ENCODE measurements around the gene CFAP299. TPM values are rescaled to one million over a fixed set of nuclear protein-coding genes. Genes with fewer than 3 reads are reported as not detected.

Gene CFAP299
- total RNA-seq, 2 experiments from 2014 or later, result 0.63 to 3.7 TPM

GRCh38 chr4:80967346-80967745 is 631.8 kb downstream of the CFAP299 start:
- Histone ChIP-seq H3K36me3 (ENCODE audit: insufficient read depth, low read length) (no peaks in the 10 kb centered on the region; the same call in 1 of the 2 replicates), H2AFZ (ENCODE audit: low read length) (peak overlapping the region; percentile 15; the same call in 1 of the 2 replicates), H3K27ac (ENCODE audit: low read depth, low read length, poor library complexity, severe bottlenecking) (no peak overlapping the region), H4K20me1 (ENCODE audit: insufficient read depth, low read length) (no peaks in the 10 kb centered on the region), H3K79me2 (ENCODE audit: insufficient read depth, low read depth, low read length) (no peaks in the 10 kb centered on the region), H3K4me1 (ENCODE audit: insufficient read depth, low read length, poor library complexity, severe bottlenecking) (no peaks in the 10 kb centered on the region), H3K9me2 (ENCODE audit: insufficient read depth, low read length) (no peaks in the 10 kb centered on the region), H3K4me3 (ENCODE audit: low read depth, low read length, poor library complexity, severe bottlenecking) (no peak overlapping the region), H3K9me3 (ENCODE audit: low read length) (peaks cover 5% of the 10 kb centered on the region; the same call in 1 of the 2 replicates), H3K4me2 (ENCODE audit: low read length) (no peak overlapping the region)
- no TSS peak for BruUV-seq (replicated peaks)
- intact Hi-C loops (cut with micrococcal nuclease; ENCODE audit: unreplicated experiment), result no loop called here
- ChIA-PET POLR2A (interaction anchor here (0.6 to 1.3 kb wide), 3 partner anchors 11 to 82 kb away, joined by 3 read pairs; no protein-coding TSS in a partner anchor), CTCF (ENCODE audit: unreplicated experiment) (no interaction called here)
- DNase-seq (ENCODE audit: low spot score), result no peak
- TF ChIP-seq CTCF (conservative IDR thresholded peaks at IDR 0.05; ENCODE audit: low read length), result no peak
- TF ChIP-seq EZH2phosphoT487 (IDR thresholded peaks at IDR 0.05; ENCODE audit: borderline replicate concordance, low read depth, low read length), result no peak

GRCh38 chr4:80980239-80980638 is 644.7 kb downstream of the CFAP299 start:
- no peak overlapping the region for H3K4me2 ChIP-seq (ENCODE audit: low read length)
- peaks cover 6% of the 10 kb centered on the region; the same call in 1 of the 2 replicates for H3K36me3 ChIP-seq (ENCODE audit: insufficient read depth, low read length)
- no peak overlapping the region for H2AFZ ChIP-seq (ENCODE audit: low read length)
- no peak overlapping the region for H3K27ac ChIP-seq (ENCODE audit: low read depth, low read length, poor library complexity, severe bottlenecking)
- TF ChIP-seq EZH2phosphoT487 (IDR thresholded peaks at IDR 0.05; ENCODE audit: borderline replicate concordance, low read depth, low read length) (no peak), CTCF (conservative IDR thresholded peaks at IDR 0.05; ENCODE audit: low read length) (no peak)
- H3K79me2 ChIP-seq (ENCODE audit: insufficient read depth, low read depth, low read length), result no peaks in the 10 kb centered on the region
- no TSS peak for BruUV-seq (replicated peaks)
- DNase-seq (ENCODE audit: low spot score), result no peak
- peaks cover 4% of the 10 kb centered on the region for H3K4me1 ChIP-seq (ENCODE audit: insufficient read depth, low read length, poor library complexity, severe bottlenecking)
- CTCF ChIA-PET (ENCODE audit: unreplicated experiment), result no interaction called here
- POLR2A ChIA-PET, result interaction anchor here (0.8 to 2.2 kb wide), 8 partner anchors 10 to 369 kb away, joined by 3 to 8 read pairs (median 4); no protein-coding TSS in a partner anchor
- intact Hi-C loops (cut with micrococcal nuclease; ENCODE audit: unreplicated experiment), result no loop called here
- H3K4me3 ChIP-seq (ENCODE audit: low read depth, low read length, poor library complexity, severe bottlenecking), result no peak overlapping the region
- H4K20me1 ChIP-seq (ENCODE audit: insufficient read depth, low read length), result no peaks in the 10 kb centered on the region
- H3K9me3 ChIP-seq (ENCODE audit: low read length), result peaks cover 34% of the 10 kb centered on the region; the same call in 1 of the 2 replicates
- no peaks in the 10 kb centered on the region for H3K9me2 ChIP-seq (ENCODE audit: insufficient read depth, low read length)

- intact Hi-C loops (cut with micrococcal nuclease; ENCODE audit: unreplicated experiment), result no loop called here
- CTCF ChIA-PET (ENCODE audit: unreplicated experiment), result no interaction called here
Observed at GRCh38 chr4:80986011-80986410, 650.5 kb downstream of the CFAP299 start.

More at GRCh38 chr4:80986011-80986410, 650.5 kb downstream of the CFAP299 start:
- Histone ChIP-seq H3K4me1 (ENCODE audit: insufficient read depth, low read length, poor library complexity, severe bottlenecking) (peaks cover 18% of the 10 kb centered on the region), H4K20me1 (ENCODE audit: insufficient read depth, low read length) (no peaks in the 10 kb centered on the region), H3K9me3 (ENCODE audit: low read length) (peaks cover 53% of the 10 kb centered on the region), H3K27ac (ENCODE audit: low read depth, low read length, poor library complexity, severe bottlenecking) (no peak overlapping the region), H3K36me3 (ENCODE audit: insufficient read depth, low read length) (peaks cover 32% of the 10 kb centered on the region), H3K9me2 (ENCODE audit: insufficient read depth, low read length) (no peaks in the 10 kb centered on the region), H3K79me2 (ENCODE audit: insufficient read depth, low read depth, low read length) (no peaks in the 10 kb centered on the region), H2AFZ (ENCODE audit: low read length) (no peak overlapping the region), H3K4me3 (ENCODE audit: low read depth, low read length, poor library complexity, severe bottlenecking) (no peak overlapping the region), H3K4me2 (ENCODE audit: low read length) (no peak overlapping the region)
- DNase-seq (ENCODE audit: low spot score), result no peak
- TF ChIP-seq CTCF (conservative IDR thresholded peaks at IDR 0.05; ENCODE audit: low read length) (no peak), EZH2phosphoT487 (IDR thresholded peaks at IDR 0.05; ENCODE audit: borderline replicate concordance, low read depth, low read length) (no peak)
- BruUV-seq (replicated peaks), result no TSS peak
- POLR2A ChIA-PET, result interaction anchor here (0.7 to 8.6 kb wide), 6 partner anchors 45 to 195 kb away, joined by 3 to 98 read pairs (median 6); partner anchors contain the start of gene BMP3
